Stimulated activated CD8-positive, alpha-beta memory T cell treated with anti-CD3 and anti-CD28 coated beads, Interleukin-7, amount 100 ng/mL, for 24 hours (primary cell): Measurements from ENCODE around the gene ABHD10.

Experiments
- DNase-seq: peaks from one replicate; pipeline ENCODE4 v3.0.0-alpha.2; 2020; ENCODE audit warnings: low read depth

The ABHD10 gene

DNA sequence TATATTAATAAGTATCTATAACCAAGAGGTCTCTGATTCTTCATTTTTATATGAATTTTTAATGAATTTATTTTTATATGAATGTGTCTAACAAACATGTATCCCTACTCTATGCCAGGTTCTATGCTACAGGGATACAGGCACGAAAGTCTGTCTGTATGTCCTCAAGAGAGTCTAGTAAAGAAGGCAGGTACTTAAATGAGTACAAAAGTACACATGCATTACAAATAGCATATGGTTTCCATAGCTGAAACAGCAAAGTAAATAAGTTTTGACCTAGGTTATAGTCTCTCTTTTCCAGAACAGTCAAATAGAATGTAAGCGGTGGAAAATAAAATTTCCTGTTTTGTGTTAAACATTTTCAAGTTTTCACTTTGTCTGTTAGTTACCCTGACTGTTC lies 13.3 kb upstream of the ABHD10 start:
- no peak for DNase-seq

GRCh38 chr3:111967068-111967467 lies 11.8 kb upstream of the ABHD10 start:
- no peak for DNase-seq

DNA sequence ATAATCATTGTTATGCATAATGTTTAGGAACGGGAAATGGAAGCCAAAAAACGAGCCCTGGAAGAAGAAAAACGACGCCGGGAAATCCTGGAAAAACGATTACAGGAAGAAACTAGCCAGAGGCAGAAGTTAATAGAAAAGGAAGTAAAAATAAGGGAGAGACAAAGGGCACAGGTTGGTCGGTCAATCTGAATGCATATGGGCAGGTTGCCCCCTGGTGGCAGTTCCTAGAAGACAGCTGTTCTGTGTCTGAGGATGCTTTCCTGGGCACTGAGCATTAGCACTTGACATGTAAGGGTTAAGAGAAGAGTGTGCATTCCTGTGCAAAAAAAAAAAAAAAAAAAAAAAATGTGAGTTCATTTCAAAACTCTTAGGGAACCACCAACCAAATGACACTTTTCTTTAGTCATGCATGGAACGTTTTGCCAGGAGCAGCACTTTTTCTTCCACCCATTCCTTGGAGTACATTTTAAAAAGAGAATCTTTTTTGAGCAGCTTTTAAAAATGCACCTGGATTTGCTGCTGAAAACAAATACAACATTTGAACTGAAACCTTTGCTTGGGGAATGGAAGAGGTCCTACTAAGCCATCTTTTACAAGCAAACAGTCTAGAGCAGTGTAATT lies 11.1 kb upstream of the ABHD10 start:
- peak; percentile 66 for DNase-seq

DNA sequence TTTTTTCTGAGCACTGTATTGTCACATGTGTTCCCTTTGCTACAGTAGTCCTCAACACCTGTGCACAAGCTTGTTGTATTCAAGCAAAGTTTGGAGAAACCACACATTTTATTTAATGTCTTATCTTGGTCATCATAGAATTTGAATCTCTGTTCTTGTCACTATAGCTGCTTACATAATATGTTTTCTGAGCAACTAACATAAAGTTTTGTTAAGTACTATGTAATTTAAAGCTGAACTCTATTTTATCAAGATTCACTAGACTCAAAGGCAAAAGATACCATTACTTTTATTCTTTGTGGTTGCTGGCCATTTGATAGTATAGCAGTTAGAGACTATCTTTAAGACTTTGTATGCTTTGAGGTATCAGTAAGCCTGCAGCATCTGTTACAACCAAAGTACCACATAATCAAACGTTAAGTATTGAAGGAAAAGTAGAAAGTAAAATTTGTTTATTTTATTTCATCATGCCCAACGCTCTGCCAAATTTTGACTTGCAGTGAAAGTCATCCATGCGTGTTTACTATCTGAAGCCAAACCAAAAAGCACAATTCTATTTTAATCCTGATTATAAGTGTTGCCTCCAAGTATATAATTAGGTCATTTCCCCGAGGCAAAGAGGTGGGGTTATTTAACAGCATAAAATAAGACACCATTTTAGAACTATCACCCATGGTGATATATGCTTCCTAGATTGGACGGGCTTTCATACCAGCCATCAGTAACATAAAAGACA lies 10.3 kb upstream of the ABHD10 start:
- DNase-seq: no peak

- DNase-seq: no peak
Measured at GRCh38 chr3:111970376-111970775, 8.4 kb upstream of the ABHD10 start.

GRCh38 chr3:111971533-111972130 lies 7.2 kb upstream of the ABHD10 start:
- DNase-seq: no peak

GRCh38 chr3:111972891-111973290 lies 5.9 kb upstream of the ABHD10 start:
- no peak for DNase-seq

- no peak for DNase-seq
Measured at GRCh38 chr3:111975131-111975530, 3.7 kb upstream of the ABHD10 start.

GRCh38 chr3:111976254-111976653 lies 2.6 kb upstream of the ABHD10 start:
- no peak for DNase-seq

DNA sequence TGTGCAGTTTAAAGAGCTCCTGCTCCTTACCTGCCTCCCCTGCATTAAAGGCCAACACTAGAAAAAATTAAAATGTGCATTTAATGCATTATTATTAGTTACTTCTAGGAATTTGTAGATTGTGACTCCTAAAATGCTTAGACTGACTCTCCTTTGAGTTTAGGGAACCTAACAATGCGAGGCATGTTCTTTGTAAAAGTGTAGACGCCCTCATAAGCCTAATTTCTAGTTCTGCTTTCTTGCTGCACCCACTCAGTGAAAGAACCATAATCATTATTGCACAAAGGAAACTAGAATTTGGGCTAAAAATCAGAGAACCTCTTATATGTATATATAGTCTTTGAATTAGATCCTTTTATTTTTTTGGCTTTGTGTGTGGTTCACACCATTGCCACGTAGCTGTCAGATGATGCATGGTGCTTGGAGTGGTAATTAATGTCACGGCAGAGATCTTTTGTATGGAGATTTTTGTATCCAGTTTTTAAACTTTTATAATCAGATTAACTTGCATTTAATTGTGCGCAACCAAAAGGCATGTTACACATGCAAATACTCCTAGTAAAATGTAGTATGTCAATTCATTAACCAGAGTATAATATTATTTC lies 710 bp downstream of the ABHD10 start:
- DNase-seq: no peak

DNA sequence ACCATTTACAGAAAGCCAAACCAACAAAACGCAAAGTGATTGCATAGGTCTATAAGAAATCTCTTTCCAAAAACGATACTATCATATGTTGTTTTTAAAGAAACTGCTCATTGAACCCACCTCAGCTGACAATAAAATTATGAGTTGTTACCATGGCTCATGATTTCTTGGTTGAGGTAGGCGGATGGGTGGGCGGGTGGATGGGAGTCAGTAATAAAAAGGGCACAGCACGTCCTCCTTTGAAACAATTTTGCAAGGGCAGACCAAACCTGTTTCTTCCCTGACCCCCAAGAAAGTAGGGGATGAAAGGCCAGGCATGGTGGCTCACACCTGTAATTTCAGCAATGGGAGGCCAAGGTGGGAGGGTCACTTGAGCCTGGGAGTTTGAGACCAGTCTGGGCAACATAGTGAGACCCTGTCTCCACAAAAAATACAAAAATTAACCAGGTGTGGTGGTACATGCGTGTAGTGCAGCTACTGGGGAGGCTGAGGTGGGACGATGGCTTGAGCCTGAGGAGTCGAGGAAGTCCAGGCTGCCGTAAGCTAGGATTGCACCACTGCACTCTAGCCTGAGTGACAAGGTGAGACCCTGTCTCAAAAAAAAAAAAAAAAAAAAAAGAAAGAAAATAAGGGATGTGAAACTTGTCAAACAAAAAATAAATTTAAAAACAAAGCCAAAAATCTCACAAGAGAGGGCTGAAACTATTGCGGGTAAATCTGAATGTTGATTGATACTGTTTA lies 2.1 kb downstream of the ABHD10 start:
- no peak for DNase-seq

DNA sequence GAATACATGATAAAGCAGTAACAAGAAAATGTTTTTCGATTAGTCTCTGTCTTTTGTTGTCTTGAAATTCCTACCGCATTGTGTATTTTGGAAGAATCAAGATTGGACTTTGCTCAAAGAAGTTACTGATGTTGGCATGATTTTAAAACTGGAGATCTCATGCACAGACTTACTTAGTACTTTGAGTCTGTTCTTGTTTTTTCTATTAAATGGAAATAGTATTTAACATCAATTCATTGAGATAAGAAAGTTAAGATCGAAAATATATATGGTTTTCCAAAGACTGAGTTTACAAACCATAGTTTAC lies 2.6 kb downstream of the ABHD10 start:
- no peak for DNase-seq

GRCh38 chr3:111984636-111985298 lies 5.9 kb downstream of the ABHD10 start:
- DNase-seq: no peak

DNA sequence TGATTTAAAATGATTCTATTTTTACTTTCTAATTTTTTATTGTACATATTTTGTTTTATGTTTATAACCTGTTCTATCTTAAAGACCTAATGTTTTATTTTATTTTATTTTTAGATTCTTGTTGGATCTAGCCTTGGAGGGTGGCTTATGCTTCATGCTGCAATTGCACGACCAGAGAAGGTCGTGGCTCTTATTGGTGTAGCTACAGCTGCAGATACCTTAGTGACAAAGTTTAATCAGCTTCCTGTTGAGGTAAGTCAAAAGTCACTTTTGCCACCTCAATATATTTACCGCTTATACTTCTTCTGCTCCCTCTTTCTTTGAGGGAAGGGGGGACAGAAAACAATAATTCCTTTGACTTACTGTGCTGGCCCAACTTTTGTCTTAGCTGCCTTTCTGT lies 8.0 kb downstream of the ABHD10 start:
- DNase-seq: no peak

DNA sequence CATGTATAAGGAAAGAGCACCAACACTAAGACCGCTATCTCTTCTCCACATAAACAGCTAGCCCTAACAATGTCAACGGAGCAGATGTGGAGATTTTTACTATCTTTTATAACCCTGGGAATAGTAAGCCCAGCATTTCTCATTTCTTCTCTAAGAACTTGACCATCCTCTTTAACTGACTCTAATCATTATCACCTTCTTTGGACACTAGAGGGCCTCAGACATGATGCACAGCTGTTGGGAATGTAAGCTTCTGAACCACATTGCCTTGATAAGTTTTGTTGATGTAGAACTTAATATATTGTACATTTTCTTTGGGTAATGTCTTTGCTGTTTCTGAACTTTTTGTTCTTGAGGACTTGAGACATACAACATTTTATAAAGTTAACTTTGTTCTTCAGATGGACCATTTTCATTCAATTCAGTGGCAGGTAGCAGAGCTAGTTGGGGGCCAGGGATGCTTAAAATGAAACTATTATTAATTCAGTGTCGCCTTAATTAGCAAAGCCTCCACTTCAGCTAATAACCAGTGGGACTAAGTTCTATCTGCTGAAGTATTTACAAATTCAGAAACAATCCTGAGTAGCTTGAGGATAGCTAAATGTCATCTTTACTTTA lies 10.3 kb downstream of the ABHD10 start:
- no peak for DNase-seq

DNA sequence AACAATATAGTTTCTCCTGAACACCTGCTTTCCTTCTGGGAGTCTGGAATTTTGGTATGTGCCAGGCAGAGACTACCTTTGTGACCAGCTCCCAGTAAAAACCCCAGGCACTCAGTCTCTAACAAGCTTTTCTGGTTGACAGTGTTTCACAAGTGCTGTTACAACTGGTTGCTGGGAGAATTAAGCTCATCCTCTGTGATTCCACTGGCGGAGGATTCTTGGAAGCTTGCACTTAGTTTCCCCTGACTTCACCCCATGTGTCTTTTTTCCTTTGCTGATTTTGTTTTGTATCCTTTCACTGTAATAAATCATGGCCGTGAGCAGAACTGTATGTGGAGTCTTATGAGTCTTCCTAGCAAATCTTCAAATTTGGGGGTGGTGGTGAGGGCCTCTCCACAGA lies 14.2 kb downstream of the ABHD10 start:
- DNase-seq: no peak

GRCh38 chr3:111998636-111999483 lies 20.0 kb downstream of the ABHD10 start, which contains the start of gene TAGLN3:
TSS of gene TAGLN3 (plus strand) at chr3:111998922. CDS start at chr3:111999423, 501 bp downstream.
- no peak for DNase-seq

DNA sequence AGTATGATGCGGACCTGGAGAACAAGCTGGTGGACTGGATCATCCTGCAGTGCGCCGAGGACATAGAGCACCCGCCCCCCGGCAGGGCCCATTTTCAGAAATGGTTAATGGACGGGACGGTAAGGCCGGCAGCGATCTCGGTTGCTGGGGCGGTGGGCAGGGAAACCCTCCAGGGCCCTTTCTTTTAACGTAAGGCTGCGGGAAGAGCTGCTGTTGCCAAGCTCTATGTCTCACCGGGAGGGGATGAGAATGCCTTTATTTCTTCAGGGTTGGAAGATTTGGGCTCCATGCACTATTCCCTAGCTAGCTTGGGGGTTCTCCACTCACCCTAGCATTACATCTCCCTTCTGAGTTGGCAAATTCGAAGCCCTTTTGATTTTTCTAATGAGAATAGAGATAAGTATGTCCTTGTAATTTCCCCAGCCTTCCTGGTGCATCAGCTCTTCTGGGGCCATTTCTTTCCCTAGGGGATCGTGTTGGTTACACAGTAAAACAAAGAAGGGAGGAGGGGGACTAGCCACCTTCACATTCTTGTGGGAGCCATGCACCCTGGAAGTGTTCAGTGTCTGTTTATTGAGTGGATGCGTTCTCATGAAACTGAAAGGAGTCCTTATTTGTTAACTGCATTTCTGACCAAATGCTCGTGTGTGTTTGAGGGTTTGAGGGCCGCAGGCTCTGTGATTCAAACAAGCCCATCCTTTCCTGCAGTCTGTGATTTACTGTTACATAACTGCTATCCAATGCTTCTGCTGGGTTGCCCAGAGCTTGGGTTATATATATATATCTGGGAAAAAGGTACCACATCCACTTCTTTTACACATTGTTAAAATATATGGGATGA lies 20.9 kb downstream of the ABHD10 start:
- DNase-seq: no peak

DNA sequence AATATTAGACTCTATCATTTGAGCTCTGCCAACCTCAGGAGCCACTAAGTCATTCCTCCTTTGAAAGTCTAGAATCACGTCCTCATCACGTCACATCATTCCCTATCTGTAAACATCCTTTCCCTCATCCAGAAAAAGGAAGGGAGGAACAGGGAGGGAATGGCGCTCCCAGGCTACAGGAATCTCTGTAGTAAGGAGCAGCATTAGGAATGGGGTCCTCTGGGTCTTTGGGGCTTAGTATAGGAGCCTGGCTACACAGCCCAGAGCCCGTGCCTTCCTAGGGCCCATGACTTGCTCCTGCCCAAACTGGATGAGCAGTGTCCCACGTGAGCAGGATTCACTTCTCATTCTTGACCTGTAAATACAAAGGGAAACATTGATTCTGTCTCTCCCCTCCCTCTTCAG lies 21.5 kb downstream of the ABHD10 start:
- no peak for DNase-seq

GRCh38 chr3:112000966-112001365 lies 22.1 kb downstream of the ABHD10 start:
- DNase-seq: no peak
